ENCODE results near the gene IBA57. TPM values are rescaled to one million over a fixed set of nuclear protein-coding genes. Genes with fewer than 3 reads are reported as not detected.

Gene IBA57
- polyA plus RNA-seq, 2 of the 4 experiments (the other 2 are of a cell fraction) = 1.5 to 2.2 TPM

- FAIRE-seq = no peak
- CTCF ChIA-PET = interaction anchor here (0.6 to 3.9 kb wide), 6 partner anchors 11 to 247 kb away, joined by 3 to 19 read pairs (median 6); partner anchors contain the start of gene IBA57
- H3K4me3 ChIP-seq = no peak overlapping the region
- H3K9me3 ChIP-seq = no peaks in the 10 kb centered on the region
- TF ChIP-seq EHF (CRISPR knock-in tag; IDR thresholded peaks at IDR 0.05) (no peak), E2F6 (IDR thresholded peaks at IDR 0.05; ENCODE audit: borderline replicate concordance, low read depth) (no peak), HEYL (CRISPR knock-in tag; IDR thresholded peaks at IDR 0.05) (no peak), MAFK (IDR thresholded peaks at IDR 0.05; ENCODE audit: partially characterized antibody) (no peak), NR3C1 (IDR thresholded peaks at IDR 0.05) (no peak), CBX2 (IDR thresholded peaks at IDR 0.05; ENCODE audit: borderline replicate concordance, low read depth) (no peak)
- TF ChIP-seq, protein P1, sequence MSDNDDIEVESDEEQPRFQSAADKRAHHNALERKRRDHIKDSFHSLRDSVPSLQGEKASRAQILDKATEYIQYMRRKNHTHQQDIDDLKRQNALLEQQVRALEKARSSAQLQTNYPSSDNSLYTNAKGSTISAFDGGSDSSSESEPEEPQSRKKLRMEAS (IDR thresholded peaks at IDR 0.05) = no peak
- 0 out of 3 replicates have a peak, but pooled peaks cover 4% of the 10 kb centered on the region for H3K4me1 ChIP-seq
- ATAC-seq = no peak
- H3K27ac ChIP-seq = no peak overlapping the region
- DNase-seq (ENCODE audit: low read depth in 1 of 2, low spot score in 1 of 2) = no peak
- 79% methylated on average over 12 of the region's 12 CpGs for WGBS (ENCODE audit: missing lambda C conversion rate)
- POLR2A ChIA-PET = no interaction called here
- H3K4me2 ChIP-seq = no peak overlapping the region
These were observed 12.4 kb downstream of the IBA57 start for GRCh38 chr1:228177721-228178710.

DNA sequence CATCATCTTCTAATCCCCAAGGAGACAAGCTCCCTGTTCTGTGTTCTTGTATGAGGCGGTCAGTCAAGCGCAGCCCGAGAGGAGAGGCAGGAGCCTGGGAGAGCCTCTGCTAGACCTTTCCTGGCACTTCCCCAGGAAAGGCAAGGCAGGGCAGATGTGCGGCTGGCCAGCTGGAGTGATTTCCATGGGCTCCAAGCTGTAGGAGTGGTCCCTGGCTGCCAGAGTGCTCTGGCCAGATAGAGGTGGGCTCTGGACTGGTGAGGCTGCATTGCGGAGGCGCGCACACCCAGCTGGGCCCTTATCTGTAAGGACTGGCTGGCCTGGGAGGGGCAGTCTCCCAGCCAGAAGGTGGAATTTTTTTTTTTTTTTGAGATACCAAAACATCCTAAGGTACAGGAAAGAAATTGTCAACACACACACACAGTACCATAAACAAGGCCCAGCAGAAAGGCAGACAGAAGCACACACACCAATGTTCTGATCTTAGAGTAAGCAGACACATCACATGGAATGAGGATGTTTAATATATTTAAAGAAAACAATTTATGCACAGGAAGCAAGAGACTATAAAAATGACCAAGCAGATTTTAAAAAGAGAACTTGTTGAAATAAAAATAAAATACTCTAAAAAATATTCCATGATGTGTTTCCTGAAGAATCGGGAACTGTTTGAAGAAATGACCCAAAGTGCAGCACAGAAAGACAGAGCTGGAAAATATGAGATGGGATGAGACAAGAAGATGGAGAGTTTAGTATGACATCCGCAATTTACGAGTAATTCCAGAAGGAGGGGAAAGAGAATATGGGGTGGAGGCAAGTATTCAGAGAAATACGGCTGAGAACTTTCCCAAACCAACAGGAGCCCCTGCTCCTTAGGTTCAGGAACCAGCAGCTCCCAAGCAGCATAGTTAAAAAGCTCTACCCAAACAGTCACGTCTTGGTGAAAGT is 13.4 kb downstream of the IBA57 start:
- no peak for FAIRE-seq

More for the DNA sequence above, 13.4 kb downstream of the IBA57 start:
- TF ChIP-seq CHD4 (IDR thresholded peaks at IDR 0.05; ENCODE audit: borderline replicate concordance) (no peak), GATA3 (IDR thresholded peaks at IDR 0.05; ENCODE audit: borderline replicate concordance) (no peak), HOXA7 (CRISPR knock-in tag; IDR thresholded peaks at IDR 0.05) (no peak), KDM1A (IDR thresholded peaks at IDR 0.05; ENCODE audit: low read depth) (no peak), ESRRA (IDR thresholded peaks at IDR 0.05; ENCODE audit: borderline replicate concordance, low read length) (no peak), JUN (IDR thresholded peaks at IDR 0.05) (no peak), JUNB (IDR thresholded peaks at IDR 0.05) (no peak), BHLHE40 (IDR thresholded peaks at IDR 0.05; ENCODE audit: low read depth, low read length) (no peak), HDAC2 (IDR thresholded peaks at IDR 0.05) (no peak), EP300 (IDR thresholded peaks at IDR 0.05) (no peak), FOXS1 (CRISPR knock-in tag; IDR thresholded peaks at IDR 0.05) (no peak), HOXB13 (CRISPR knock-in tag; IDR thresholded peaks at IDR 0.05; ENCODE audit: low read depth) (no peak), TP53 (CRISPR knock-in tag; IDR thresholded peaks at IDR 0.05) (no peak)
- TF ChIP-seq, protein P2, sequence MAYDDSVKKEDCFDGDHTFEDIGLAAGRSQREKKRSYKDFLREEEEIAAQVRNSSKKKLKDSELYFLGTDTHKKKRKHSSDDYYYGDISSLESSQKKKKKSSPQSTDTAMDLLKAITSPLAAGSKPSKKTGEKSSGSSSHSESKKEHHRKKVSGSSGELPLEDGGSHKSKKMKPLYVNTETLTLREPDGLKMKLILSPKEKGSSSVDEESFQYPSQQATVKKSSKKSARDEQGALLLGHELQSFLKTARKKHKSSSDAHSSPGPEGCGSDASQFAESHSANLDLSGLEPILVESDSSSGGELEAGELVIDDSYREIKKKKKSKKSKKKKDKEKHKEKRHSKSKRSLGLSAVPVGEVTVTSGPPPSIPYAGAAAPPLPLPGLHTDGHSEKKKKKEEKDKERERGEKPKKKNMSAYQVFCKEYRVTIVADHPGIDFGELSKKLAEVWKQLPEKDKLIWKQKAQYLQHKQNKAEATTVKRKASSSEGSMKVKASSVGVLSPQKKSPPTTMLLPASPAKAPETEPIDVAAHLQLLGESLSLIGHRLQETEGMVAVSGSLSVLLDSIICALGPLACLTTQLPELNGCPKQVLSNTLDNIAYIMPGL (CRISPR knock-in tag; IDR thresholded peaks at IDR 0.05; ENCODE audit: borderline replicate concordance) = no peak
- TF ChIP-seq, protein P3, sequence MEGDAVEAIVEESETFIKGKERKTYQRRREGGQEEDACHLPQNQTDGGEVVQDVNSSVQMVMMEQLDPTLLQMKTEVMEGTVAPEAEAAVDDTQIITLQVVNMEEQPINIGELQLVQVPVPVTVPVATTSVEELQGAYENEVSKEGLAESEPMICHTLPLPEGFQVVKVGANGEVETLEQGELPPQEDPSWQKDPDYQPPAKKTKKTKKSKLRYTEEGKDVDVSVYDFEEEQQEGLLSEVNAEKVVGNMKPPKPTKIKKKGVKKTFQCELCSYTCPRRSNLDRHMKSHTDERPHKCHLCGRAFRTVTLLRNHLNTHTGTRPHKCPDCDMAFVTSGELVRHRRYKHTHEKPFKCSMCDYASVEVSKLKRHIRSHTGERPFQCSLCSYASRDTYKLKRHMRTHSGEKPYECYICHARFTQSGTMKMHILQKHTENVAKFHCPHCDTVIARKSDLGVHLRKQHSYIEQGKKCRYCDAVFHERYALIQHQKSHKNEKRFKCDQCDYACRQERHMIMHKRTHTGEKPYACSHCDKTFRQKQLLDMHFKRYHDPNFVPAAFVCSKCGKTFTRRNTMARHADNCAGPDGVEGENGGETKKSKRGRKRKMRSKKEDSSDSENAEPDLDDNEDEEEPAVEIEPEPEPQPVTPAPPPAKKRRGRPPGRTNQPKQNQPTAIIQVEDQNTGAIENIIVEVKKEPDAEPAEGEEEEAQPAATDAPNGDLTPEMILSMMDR (IDR thresholded peaks at IDR 0.05) = no peak
- no peak overlapping the region for H3K4me3 ChIP-seq
- H3K9me3 ChIP-seq = no peaks in the 10 kb centered on the region
- WGBS (ENCODE audit: missing lambda C conversion rate) = 88% methylated on average over 12 of the region's 12 CpGs
- no peak overlapping the region for H3K4me2 ChIP-seq
- no peak overlapping the region for H3K27ac ChIP-seq
- ATAC-seq (no peak), DNase-seq (ENCODE audit: low read depth in 1 of 2, low spot score in 1 of 2) (no peak)
- CTCF ChIA-PET = interaction anchor here (2.0 to 3.9 kb wide), 4 partner anchors 10 to 180 kb away, joined by 5 to 19 read pairs (median 9); partner anchors contain the start of gene IBA57
- H3K4me1 ChIP-seq = no peaks in the 10 kb centered on the region
- POLR2A ChIA-PET = no interaction called here

Measured in A549 (cell line).